Measurements from ENCODE around the gene CD58.

CD58 gene

GRCh38 chr1:116510361-116510760 is 60.5 kb downstream of the CD58 start:
- DNase-seq (ENCODE audit: low spot score), result no peak

GRCh38 chr1:116508984-116509980 is 61.5 kb downstream of the CD58 start:
- peak; percentile 88 for DNase-seq (ENCODE audit: low spot score)

- peak; percentile 44 for DNase-seq (ENCODE audit: low spot score)
Observed at GRCh38 chr1:116508085-116508983, 62.5 kb downstream of the CD58 start.

GRCh38 chr1:116507631-116508030 is 63.2 kb downstream of the CD58 start:
- DNase-seq (ENCODE audit: low spot score), result no peak

- peak; percentile 77 for DNase-seq (ENCODE audit: low spot score)
Observed at GRCh38 chr1:116506132-116507004, 64.5 kb downstream of the CD58 start.

- peak; percentile 83 for DNase-seq (ENCODE audit: low spot score)
Observed at GRCh38 chr1:116504308-116505156, 66.3 kb downstream of the CD58 start.

- no peak for DNase-seq (ENCODE audit: low spot score)
Observed at GRCh38 chr1:116503546-116504307, 67.1 kb downstream of the CD58 start.

- DNase-seq (ENCODE audit: low spot score), result no peak
Observed at GRCh38 chr1:116502671-116503314, 68.0 kb downstream of the CD58 start.

- DNase-seq (ENCODE audit: low spot score), result no peak
Observed at GRCh38 chr1:116501870-116502244, 69.0 kb downstream of the CD58 start.

- DNase-seq (ENCODE audit: low spot score), result no peak
Observed at GRCh38 chr1:116501125-116501869, 69.5 kb downstream of the CD58 start.

- peak; percentile 75 for DNase-seq (ENCODE audit: low spot score)
Observed at GRCh38 chr1:116498789-116499628, 71.8 kb downstream of the CD58 start.

- no peak for DNase-seq (ENCODE audit: low spot score)
Observed at GRCh38 chr1:116497656-116498055, 73.2 kb downstream of the CD58 start.

- DNase-seq (ENCODE audit: low spot score), result no peak
Observed at GRCh38 chr1:116496898-116497297, 73.9 kb downstream of the CD58 start.

GRCh38 chr1:116496380-116496779 is 74.4 kb downstream of the CD58 start:
- DNase-seq (ENCODE audit: low spot score), result no peak

GRCh38 chr1:116495535-116495934 is 75.3 kb downstream of the CD58 start:
- DNase-seq (ENCODE audit: low spot score), result no peak

- DNase-seq (ENCODE audit: low spot score), result peak; percentile 32
Observed at GRCh38 chr1:116494745-116495144, 76.1 kb downstream of the CD58 start.

GRCh38 chr1:116494353-116494692 is 76.5 kb downstream of the CD58 start:
- DNase-seq (ENCODE audit: low spot score), result no peak

Data from kidney tubule cell (primary cell).